Keratinocyte (primary cell): ENCODE data around the gene MAEA. TPM values are rescaled to one million over a fixed set of nuclear protein-coding genes. Genes with fewer than 3 reads are reported as not detected.

Source experiments
- DNase-seq: peaks from one replicate; pipeline ENCODE4 v3.0.0-alpha.2; 2011; ENCODE audit warnings: low read depth, missing footprints, low spot score
- FAIRE-seq: peaks from 2 replicates; lab custom pipeline; 2011; peaks lifted over from hg19 to GRCh38; lab: Jason Lieb, UNC
- H2AFZ ChIP-seq: 2 replicates; pipeline ENCODE4 v1.6.0; 2012; ENCODE audit warnings: low read length, control low read depth, inconsistent platforms; ENCODE audit not compliant: control insufficient read depth
- H3K27ac ChIP-seq: 2 replicates; pipeline ENCODE4 v1.5.1; 2011; ENCODE audit warnings: low read length; ENCODE audit not compliant: control insufficient read depth, insufficient read depth
- H3K27me3 ChIP-seq: 3 replicates; pipeline ENCODE4 v1.6.0; 2011; ENCODE audit warnings: low read length; ENCODE audit not compliant: control insufficient read depth, insufficient read depth; ENCODE audit errors: extremely low read depth
- H3K36me3 ChIP-seq, 2 experiments: 2 replicates in 1 of 2; 3 replicates in 1 of 2; pipeline ENCODE4 v1.5.1; 2011; ENCODE audit warnings: low read length in 2 of 2, mild to moderate bottlenecking in 1 of 2; ENCODE audit not compliant: control insufficient read depth in 2 of 2, insufficient read depth in 2 of 2; ENCODE audit errors: extremely low read depth in 1 of 2
- H3K4me1 ChIP-seq: 3 replicates; pipeline ENCODE4 v1.5.1; 2011; ENCODE audit warnings: low read length; ENCODE audit not compliant: control insufficient read depth, insufficient read depth; ENCODE audit errors: extremely low read depth
- H3K4me2 ChIP-seq: 3 replicates; pipeline ENCODE4 v1.6.0; 2011; ENCODE audit warnings: low read depth, low read length; ENCODE audit not compliant: control insufficient read depth, insufficient read depth; ENCODE audit errors: extremely low read depth
- H3K4me3 ChIP-seq, 3 experiments: fragments of 200-600 bp in 1 of 3; sonication (generic) in 1 of 3; 2 replicates in 2 of 3; 3 replicates in 1 of 3; pipeline ENCODE4 v1.5.1; 2011 to 2016; ENCODE audit warnings: low read length in 3 of 3, mild to moderate bottlenecking in 3 of 3, control low read depth in 2 of 3, inconsistent platforms in 1 of 3, low read depth in 1 of 3, mixed read lengths in 1 of 3, mixed run types in 1 of 3, moderate library complexity in 1 of 3; ENCODE audit not compliant: control insufficient read depth in 2 of 3, insufficient read depth in 2 of 3; ENCODE audit errors: extremely low read depth in 1 of 3
- H3K79me2 ChIP-seq: 2 replicates; pipeline ENCODE4 v1.6.0; 2012; ENCODE audit warnings: low read length; ENCODE audit not compliant: control insufficient read depth, insufficient read depth
- H3K9ac ChIP-seq: 3 replicates; pipeline ENCODE4 v1.6.0; 2011; ENCODE audit warnings: low read length; ENCODE audit not compliant: control insufficient read depth, insufficient read depth; ENCODE audit errors: extremely low read depth
- H3K9me1 ChIP-seq: 3 replicates; pipeline ENCODE4 v1.6.0; 2011; ENCODE audit warnings: low read length; ENCODE audit not compliant: control insufficient read depth, insufficient read depth; ENCODE audit errors: extremely low read depth
- H3K9me3 ChIP-seq: 2 replicates; pipeline ENCODE4 v1.5.1; 2012; ENCODE audit warnings: low read depth, low read length; ENCODE audit not compliant: control insufficient read depth
- H4K20me1 ChIP-seq: 3 replicates; pipeline ENCODE4 v1.6.0; 2011; ENCODE audit warnings: low read length; ENCODE audit not compliant: control insufficient read depth, insufficient read depth; ENCODE audit errors: extremely low read depth
- CTCF ChIP-seq, 3 experiments: IDR thresholded peaks in 1 of 3; conservative IDR thresholded peaks in 1 of 3; optimal IDR thresholded peaks in 1 of 3; 2 replicates in 2 of 3; 3 replicates in 1 of 3; pipeline versions ENCODE3 to v1.5.1; 2011; ENCODE audit warnings: low read length in 3 of 3, mild to moderate bottlenecking in 3 of 3, moderate library complexity in 2 of 3, control low read depth in 1 of 3, inconsistent platforms in 1 of 3; ENCODE audit not compliant: insufficient read depth in 2 of 3; ENCODE audit errors: extremely low read depth in 1 of 3
- EZH2 ChIP-seq: IDR thresholded peaks from one replicate; pipeline ENCODE4 v1.6.1; 2012; ENCODE audit warnings: inconsistent platforms, mild to moderate bottlenecking, low read length, moderate library complexity
- dilution Hi-C: fragments of 300-500 bp; cut with MboI; formaldehyde crosslinking; loops from one replicate; pipeline ENCODE4 v1.7.0; 2020; ENCODE audit warnings: low sequenced_read_pairs; ENCODE audit not compliant: extremely low pct_ligation_motif_present
- polyA plus RNA-seq, 5 experiments: library from polyadenylated mRNA; depleted of rRNA in 3 of 5; stranded (reverse) in 3 of 5; stranded (forward) in 1 of 5; unstranded in 1 of 5; fragments of >200 nt; gene quantifications; 1 replicate in 1 of 5; 2 replicates in 3 of 5; 3 replicates in 1 of 5; pipeline versions ENCODE4 v1.2.1 to v1.2.3, GENCODE V29; 2011 to 2012; ENCODE audit warnings: missing spikeins in 2 of 5, low read depth in 1 of 5, low replicate concordance in 1 of 5

Gene MAEA
- polyA plus RNA-seq, 1 donor (not counting 4 experiments of a cell fraction or from before 2014, with no cell fraction given) = 89.7 TPM

- H3K9ac ChIP-seq = peak overlapping the region; percentile 23
- peak overlapping the region in 1 of 3 experiments; percentile 3 for H3K4me3 ChIP-seq
- dilution Hi-C loops = no loop called here
- TF ChIP-seq CTCF (optimal IDR thresholded peaks at IDR 0.05 in 1 of 3, IDR thresholded peaks at IDR 0.05 in 1 of 3, conservative IDR thresholded peaks at IDR 0.05 in 1 of 3; ENCODE audit: extremely low read depth in 1 of 3, insufficient read depth in 2 of 3, low read length in 3 of 3) = no peak
- no peak for TF ChIP-seq EZH2
- H4K20me1 ChIP-seq = no peaks in the 10 kb centered on the region
- H3K4me1 ChIP-seq = peaks cover 41% of the 10 kb centered on the region
- peaks cover 26 to 39% of the 10 kb centered on the region in 2 experiments for H3K36me3 ChIP-seq
- H3K79me2 ChIP-seq = peaks cover 91% of the 10 kb centered on the region
- DNase-seq (peak; percentile 73), FAIRE-seq (peak; percentile 98)
- H3K27me3 ChIP-seq = no peaks in the 10 kb centered on the region
- H2AFZ ChIP-seq = no peak overlapping the region
- peak overlapping the region; percentile 49 for H3K4me2 ChIP-seq
- H3K27ac ChIP-seq = peak overlapping the region; percentile 55
- no peaks in the 10 kb centered on the region for H3K9me3 ChIP-seq
- H3K9me1 ChIP-seq = no peaks in the 10 kb centered on the region
These were observed 11.1 kb downstream of the MAEA start for GRCh38 chr4:1300466-1301455.

- H3K27ac ChIP-seq = peak overlapping the region; percentile 55
- dilution Hi-C loops = no loop called here
- DNase-seq (no peak), FAIRE-seq (no peak)
- TF ChIP-seq EZH2 = no peak
- TF ChIP-seq CTCF (optimal IDR thresholded peaks at IDR 0.05 in 1 of 3, IDR thresholded peaks at IDR 0.05 in 1 of 3, conservative IDR thresholded peaks at IDR 0.05 in 1 of 3; ENCODE audit: extremely low read depth in 1 of 3, insufficient read depth in 2 of 3, low read length in 3 of 3) = no peak
- peaks cover 93% of the 10 kb centered on the region for H3K79me2 ChIP-seq
- no peaks in the 10 kb centered on the region for H3K9me1 ChIP-seq
- H4K20me1 ChIP-seq = peaks cover 2% of the 10 kb centered on the region
- H3K27me3 ChIP-seq = no peaks in the 10 kb centered on the region
- no peak overlapping the region for H3K4me3 ChIP-seq
- peaks cover 41% of the 10 kb centered on the region for H3K4me1 ChIP-seq
- H2AFZ ChIP-seq = no peak overlapping the region
- no peak overlapping the region for H3K4me2 ChIP-seq
- no peaks in the 10 kb centered on the region for H3K9me3 ChIP-seq
- H3K36me3 ChIP-seq = peaks cover 26 to 41% of the 10 kb centered on the region in 2 experiments
- H3K9ac ChIP-seq = no peak overlapping the region
These were observed 12.5 kb downstream of the MAEA start for GRCh38 chr4:1302159-1302558.
